Lower leg skin (tissue), 3 donors: ENCODE measurements around the gene CCDC57.

Experiments
- POLR2A ChIP-seq, 2 donors: fragments of 450-650 bp; IDR thresholded peaks; one replicate each; pipeline ENCODE4 v1.6.1; 2016 to 2017; ENCODE audit warnings: antibody characterized with exemption in 2 of 2, mild to moderate bottlenecking in 1 of 2, moderate library complexity in 1 of 2
- TF ChIP-seq, protein P1 (sequence below), 3 donors: fragments of 450-650 bp; IDR thresholded peaks; one replicate each; pipeline ENCODE4 v1.5.1; 2016; ENCODE audit warnings: antibody characterized with exemption in 3 of 3, mild to moderate bottlenecking in 3 of 3, moderate library complexity in 2 of 3

DNA sequence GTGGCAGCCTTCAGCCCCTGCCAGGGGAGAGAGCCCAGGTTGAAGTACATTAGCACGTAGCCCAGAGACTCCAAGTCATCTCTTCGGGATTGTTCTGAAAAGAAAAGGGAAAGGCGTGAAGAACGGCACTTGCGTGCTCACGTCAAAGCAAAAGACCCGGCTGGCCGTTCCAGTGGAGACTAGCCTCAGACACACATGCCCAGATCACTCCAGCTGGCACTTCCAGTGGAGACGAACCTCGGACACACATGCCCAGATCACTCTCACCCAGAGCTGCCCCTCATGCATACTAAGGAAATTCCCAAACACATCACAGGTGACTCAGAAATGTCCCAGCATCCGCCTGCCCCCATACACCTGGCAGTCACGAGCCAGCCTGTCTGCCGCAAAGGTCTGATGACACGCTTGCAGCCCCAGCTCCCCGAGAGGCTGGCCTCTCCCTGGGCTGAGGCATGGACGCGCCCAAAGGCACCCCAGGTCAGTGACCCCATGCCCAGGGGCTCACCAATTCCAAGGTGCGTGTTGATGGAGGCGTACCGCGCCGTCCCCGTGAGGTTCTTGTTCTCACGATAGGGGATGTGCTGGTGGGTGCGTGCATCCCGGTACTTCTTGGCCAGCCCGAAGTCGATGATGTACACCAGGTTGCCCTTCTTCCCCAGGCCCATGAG is 40.0 kb upstream of the CCDC57 start:
- TF ChIP-seq, protein P1, sequence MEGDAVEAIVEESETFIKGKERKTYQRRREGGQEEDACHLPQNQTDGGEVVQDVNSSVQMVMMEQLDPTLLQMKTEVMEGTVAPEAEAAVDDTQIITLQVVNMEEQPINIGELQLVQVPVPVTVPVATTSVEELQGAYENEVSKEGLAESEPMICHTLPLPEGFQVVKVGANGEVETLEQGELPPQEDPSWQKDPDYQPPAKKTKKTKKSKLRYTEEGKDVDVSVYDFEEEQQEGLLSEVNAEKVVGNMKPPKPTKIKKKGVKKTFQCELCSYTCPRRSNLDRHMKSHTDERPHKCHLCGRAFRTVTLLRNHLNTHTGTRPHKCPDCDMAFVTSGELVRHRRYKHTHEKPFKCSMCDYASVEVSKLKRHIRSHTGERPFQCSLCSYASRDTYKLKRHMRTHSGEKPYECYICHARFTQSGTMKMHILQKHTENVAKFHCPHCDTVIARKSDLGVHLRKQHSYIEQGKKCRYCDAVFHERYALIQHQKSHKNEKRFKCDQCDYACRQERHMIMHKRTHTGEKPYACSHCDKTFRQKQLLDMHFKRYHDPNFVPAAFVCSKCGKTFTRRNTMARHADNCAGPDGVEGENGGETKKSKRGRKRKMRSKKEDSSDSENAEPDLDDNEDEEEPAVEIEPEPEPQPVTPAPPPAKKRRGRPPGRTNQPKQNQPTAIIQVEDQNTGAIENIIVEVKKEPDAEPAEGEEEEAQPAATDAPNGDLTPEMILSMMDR (IDR thresholded peaks at IDR 0.05): no peak
- no peak for TF ChIP-seq POLR2A (IDR thresholded peaks at IDR 0.05)
